ENCODE data around the gene TBC1D28.
"Not testable (repeated sequence)": the region's sequence is repeated elsewhere in the genome, so short reads cannot be mapped to it uniquely, and the experiment has no call there.

The TBC1D28 gene

GRCh38 chr17:18644291-18644690, at the start of gene TBC1D28:
TSS of gene TBC1D28 (minus strand) at chr17:18644391. CDS start at chr17:18641352, 3,039 bp downstream.
- H3K4me3 ChIP-seq, H3K27ac ChIP-seq: not testable (repeated sequence)

- peak overlapping the region in 4 of 7 experiments; percentile 37 to 71 (median 50) for H3K4me3 ChIP-seq
Measured at GRCh38 chr17:18682668-18683067, 38.5 kb upstream of the TBC1D28 start.

GRCh38 chr17:18681767-18682571, 37.8 kb upstream of the TBC1D28 start, which contains the start of gene FOXO3B:
TSS of gene FOXO3B (minus strand) at chr17:18682314. CDS start at chr17:18681651, 663 bp downstream.
- H3K27ac ChIP-seq: peak within 1 kb of the TSS in 9 of 21 experiments; percentile 34 to 82 (median 58)
- H3K4me3 ChIP-seq: peak within 1 kb of the TSS; percentile 37 to 71 (median 46)

More at GRCh38 chr17:18682668-18683067, 38.5 kb upstream of the TBC1D28 start:
- peak overlapping the region in 2 of 21 experiments; percentile 79 to 82 for H3K27ac ChIP-seq

GRCh38 chr17:18677381-18677780, 33.2 kb upstream of the TBC1D28 start:
- H3K27ac ChIP-seq, H3K4me3 ChIP-seq: not testable (repeated sequence)

- not testable (repeated sequence) for H3K27ac ChIP-seq, H3K4me3 ChIP-seq
Measured at GRCh38 chr17:18676928-18677327, 32.7 kb upstream of the TBC1D28 start.

- H3K27ac ChIP-seq, H3K4me3 ChIP-seq: not testable (repeated sequence)
Measured at GRCh38 chr17:18672395-18673227, 28.4 kb upstream of the TBC1D28 start.

GRCh38 chr17:18668625-18669024, 24.4 kb upstream of the TBC1D28 start:
- not testable (repeated sequence) for H3K4me3 ChIP-seq, H3K27ac ChIP-seq

- H3K27ac ChIP-seq: not testable (repeated sequence)
Measured at GRCh38 chr17:18667535-18667934, 23.3 kb upstream of the TBC1D28 start.

GRCh38 chr17:18666326-18666725, 22.1 kb upstream of the TBC1D28 start:
- not testable (repeated sequence) for H3K4me3 ChIP-seq, H3K27ac ChIP-seq

More at GRCh38 chr17:18667535-18667934, 23.3 kb upstream of the TBC1D28 start:
- H3K4me3 ChIP-seq: not testable (repeated sequence)

- H3K27ac ChIP-seq, H3K4me3 ChIP-seq: not testable (repeated sequence)
Measured at GRCh38 chr17:18661924-18662624, 17.9 kb upstream of the TBC1D28 start.

GRCh38 chr17:18650094-18650493, 5.9 kb upstream of the TBC1D28 start:
- not testable (repeated sequence) for H3K4me3 ChIP-seq, H3K27ac ChIP-seq

- not testable (repeated sequence) for H3K27ac ChIP-seq, H3K4me3 ChIP-seq
Measured at GRCh38 chr17:18643124-18643523, 1.1 kb downstream of the TBC1D28 start.

- not testable (repeated sequence) for H3K4me3 ChIP-seq, H3K27ac ChIP-seq
Measured at GRCh38 chr17:18638357-18638756, 5.8 kb downstream of the TBC1D28 start.

- not testable (repeated sequence) for H3K4me3 ChIP-seq, H3K27ac ChIP-seq
Measured at GRCh38 chr17:18636237-18636636, 8.0 kb downstream of the TBC1D28 start.

- not testable (repeated sequence) for H3K4me3 ChIP-seq, H3K27ac ChIP-seq
Measured at GRCh38 chr17:18635773-18636172, 8.4 kb downstream of the TBC1D28 start.

GRCh38 chr17:18634550-18635263, 9.5 kb downstream of the TBC1D28 start:
- H3K27ac ChIP-seq, H3K4me3 ChIP-seq: not testable (repeated sequence)

GRCh38 chr17:18626152-18626870, 17.9 kb downstream of the TBC1D28 start:
- Histone ChIP-seq H3K27ac (peak overlapping the region in 1 of 21 experiments; percentile 51), H3K4me3 (peak overlapping the region in 1 of 7 experiments; percentile 30)

- peak overlapping the region in 17 of 21 experiments; percentile 18 to 79 (median 62) for H3K27ac ChIP-seq
- peak overlapping the region; percentile 30 to 54 (median 40) for H3K4me3 ChIP-seq
Measured at GRCh38 chr17:18625509-18626104, 18.6 kb downstream of the TBC1D28 start.
